A673 (cell line): ENCODE measurements around the gene MECR.

Experiments
- EZH2 ChIP-seq: fragments of 200-600 bp; sonication (generic); IDR thresholded peaks from 2 replicates; pipeline ENCODE4 v1.6.1; 2017; ENCODE audit warnings: borderline replicate concordance, low read depth, mild to moderate bottlenecking, mixed read lengths, antibody characterized with exemption, low read length; ENCODE audit not compliant: poor library complexity, severe bottlenecking
- TF ChIP-seq, protein P1 (sequence below): fragments of 300-800, 200-600 bp; sonication (generic); conservative IDR thresholded peaks from 2 replicates; pipeline ENCODE4 v1.5.1; 2017; ENCODE audit warnings: low read depth, mild to moderate bottlenecking, antibody characterized with exemption, low read length, moderate library complexity, mixed read lengths

DNA sequence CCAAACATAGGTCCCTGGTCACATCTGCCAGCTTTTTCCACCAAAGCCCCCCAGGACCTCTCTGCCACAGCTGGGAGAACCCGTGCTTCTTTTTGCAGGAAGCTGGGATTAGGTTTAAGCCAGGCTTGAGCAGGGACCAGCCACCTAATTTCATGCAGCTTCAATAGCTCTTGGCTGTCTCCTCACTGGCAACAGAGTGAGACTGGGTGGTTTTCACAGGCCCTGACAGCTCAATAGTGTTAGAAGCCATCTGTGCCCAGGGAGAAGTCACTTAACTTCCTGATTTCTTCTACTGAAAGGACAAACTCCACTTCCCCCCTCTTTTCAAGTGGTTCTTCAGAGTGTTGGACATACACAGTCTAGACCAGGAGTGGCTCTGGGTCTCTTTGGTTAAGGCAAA lies 28.7 kb downstream of the MECR start:
- TF ChIP-seq, protein P1, sequence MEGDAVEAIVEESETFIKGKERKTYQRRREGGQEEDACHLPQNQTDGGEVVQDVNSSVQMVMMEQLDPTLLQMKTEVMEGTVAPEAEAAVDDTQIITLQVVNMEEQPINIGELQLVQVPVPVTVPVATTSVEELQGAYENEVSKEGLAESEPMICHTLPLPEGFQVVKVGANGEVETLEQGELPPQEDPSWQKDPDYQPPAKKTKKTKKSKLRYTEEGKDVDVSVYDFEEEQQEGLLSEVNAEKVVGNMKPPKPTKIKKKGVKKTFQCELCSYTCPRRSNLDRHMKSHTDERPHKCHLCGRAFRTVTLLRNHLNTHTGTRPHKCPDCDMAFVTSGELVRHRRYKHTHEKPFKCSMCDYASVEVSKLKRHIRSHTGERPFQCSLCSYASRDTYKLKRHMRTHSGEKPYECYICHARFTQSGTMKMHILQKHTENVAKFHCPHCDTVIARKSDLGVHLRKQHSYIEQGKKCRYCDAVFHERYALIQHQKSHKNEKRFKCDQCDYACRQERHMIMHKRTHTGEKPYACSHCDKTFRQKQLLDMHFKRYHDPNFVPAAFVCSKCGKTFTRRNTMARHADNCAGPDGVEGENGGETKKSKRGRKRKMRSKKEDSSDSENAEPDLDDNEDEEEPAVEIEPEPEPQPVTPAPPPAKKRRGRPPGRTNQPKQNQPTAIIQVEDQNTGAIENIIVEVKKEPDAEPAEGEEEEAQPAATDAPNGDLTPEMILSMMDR, result no peak
- no peak for TF ChIP-seq EZH2
